Measurements from ENCODE around the gene MED14. TPM values are rescaled to one million over a fixed set of nuclear protein-coding genes. Genes with fewer than 3 reads are reported as not detected.

Gene MED14
- total and polyA plus RNA-seq, 11 donors: 9.8 to 40.9 (median 25.8) TPM

DNA sequence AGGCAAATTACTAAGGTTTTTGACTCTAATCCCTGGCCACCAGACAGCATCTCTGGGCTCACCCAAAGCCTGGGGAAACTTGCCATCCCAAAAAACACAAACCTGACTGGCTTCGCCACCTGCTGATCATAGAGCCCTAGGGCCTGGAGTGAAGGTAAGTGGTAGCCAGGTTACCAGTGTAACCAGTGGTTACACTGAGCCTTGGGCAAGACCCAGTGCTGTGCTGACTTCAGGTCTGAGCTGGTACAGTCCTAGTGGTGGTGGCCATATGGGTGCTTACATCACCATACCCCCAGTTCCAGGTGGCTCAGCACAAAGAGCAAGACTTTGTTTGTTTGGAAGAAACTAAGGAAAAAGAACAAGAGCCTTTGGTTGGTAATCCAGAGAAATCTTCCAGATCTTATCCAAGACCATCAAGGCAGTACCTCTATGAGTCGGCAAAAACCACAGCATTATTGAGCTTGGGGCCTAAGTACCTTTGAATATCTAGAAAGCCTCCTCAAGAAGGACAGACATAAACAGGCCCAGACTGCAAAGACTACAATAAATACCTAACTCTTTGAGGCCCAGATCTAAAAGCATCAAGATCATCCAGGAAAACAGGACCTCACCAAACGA is 13.7 kb downstream of the MED14 start:
- H3K4me3 ChIP-seq: no peak overlapping the region
- H3K27ac ChIP-seq: no peak overlapping the region
- DNase-seq (no peak), ATAC-seq (no peak)
- WGBS, 4 donors: 73 to 95% (median 93%) methylated on average over 3 of the region's 3 CpGs
- no peaks in the 10 kb centered on the region for H3K27me3 ChIP-seq
- H3K4me1 ChIP-seq: peaks cover 0 to 3% (median 0%) of the 10 kb centered on the region in 12 donors
- TF ChIP-seq, protein P1, sequence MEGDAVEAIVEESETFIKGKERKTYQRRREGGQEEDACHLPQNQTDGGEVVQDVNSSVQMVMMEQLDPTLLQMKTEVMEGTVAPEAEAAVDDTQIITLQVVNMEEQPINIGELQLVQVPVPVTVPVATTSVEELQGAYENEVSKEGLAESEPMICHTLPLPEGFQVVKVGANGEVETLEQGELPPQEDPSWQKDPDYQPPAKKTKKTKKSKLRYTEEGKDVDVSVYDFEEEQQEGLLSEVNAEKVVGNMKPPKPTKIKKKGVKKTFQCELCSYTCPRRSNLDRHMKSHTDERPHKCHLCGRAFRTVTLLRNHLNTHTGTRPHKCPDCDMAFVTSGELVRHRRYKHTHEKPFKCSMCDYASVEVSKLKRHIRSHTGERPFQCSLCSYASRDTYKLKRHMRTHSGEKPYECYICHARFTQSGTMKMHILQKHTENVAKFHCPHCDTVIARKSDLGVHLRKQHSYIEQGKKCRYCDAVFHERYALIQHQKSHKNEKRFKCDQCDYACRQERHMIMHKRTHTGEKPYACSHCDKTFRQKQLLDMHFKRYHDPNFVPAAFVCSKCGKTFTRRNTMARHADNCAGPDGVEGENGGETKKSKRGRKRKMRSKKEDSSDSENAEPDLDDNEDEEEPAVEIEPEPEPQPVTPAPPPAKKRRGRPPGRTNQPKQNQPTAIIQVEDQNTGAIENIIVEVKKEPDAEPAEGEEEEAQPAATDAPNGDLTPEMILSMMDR (IDR thresholded peaks at IDR 0.05): no peak
- no peak for TF ChIP-seq POLR2A (IDR thresholded peaks at IDR 0.05)
- H3K9me3 ChIP-seq: no peaks in the 10 kb centered on the region
- intact Hi-C loops (cut with DNase I): no loop called here
- H3K36me3 ChIP-seq: peaks cover 0 to 37% (median 15%) of the 10 kb centered on the region in 9 donors

DNA sequence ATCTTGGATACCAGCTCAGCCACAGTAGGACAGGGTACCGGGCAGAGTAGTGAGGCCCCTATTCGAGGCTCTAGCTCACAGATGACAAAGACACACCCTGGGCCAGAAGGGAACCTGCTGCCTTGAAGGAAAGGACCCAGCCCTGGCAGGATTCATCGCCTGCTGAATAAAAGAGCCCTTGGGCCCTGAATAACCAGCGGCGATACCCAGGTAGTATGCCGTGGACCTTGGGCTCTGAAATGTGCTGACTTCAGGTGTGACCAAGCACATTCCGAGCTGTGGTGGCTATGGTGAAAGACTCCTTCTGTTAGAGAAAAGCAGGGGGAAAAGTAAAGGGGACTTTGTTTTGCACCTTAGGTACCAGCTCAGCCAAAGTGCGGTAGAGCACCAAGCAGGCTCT is 14.6 kb downstream of the MED14 start:
- WGBS, 4 donors: 90 to 98% (median 98%) methylated on average over 6 to 8 of the region's 8 CpGs
- ATAC-seq: no peak
- intact Hi-C loops (cut with DNase I): no loop called here
- TF ChIP-seq, protein P1 (IDR thresholded peaks at IDR 0.05): no peak
- TF ChIP-seq POLR2A (IDR thresholded peaks at IDR 0.05): no peak
- H3K27me3 ChIP-seq: no peaks in the 10 kb centered on the region
- no peak overlapping the region for H3K4me3 ChIP-seq
- no peak for DNase-seq
- no peak overlapping the region for H3K27ac ChIP-seq
- H3K9me3 ChIP-seq: no peaks in the 10 kb centered on the region
- peaks cover 0 to 31% (median 11%) of the 10 kb centered on the region in 9 donors for H3K36me3 ChIP-seq
- peaks cover 0 to 3% (median 0%) of the 10 kb centered on the region in 12 donors for H3K4me1 ChIP-seq

DNA sequence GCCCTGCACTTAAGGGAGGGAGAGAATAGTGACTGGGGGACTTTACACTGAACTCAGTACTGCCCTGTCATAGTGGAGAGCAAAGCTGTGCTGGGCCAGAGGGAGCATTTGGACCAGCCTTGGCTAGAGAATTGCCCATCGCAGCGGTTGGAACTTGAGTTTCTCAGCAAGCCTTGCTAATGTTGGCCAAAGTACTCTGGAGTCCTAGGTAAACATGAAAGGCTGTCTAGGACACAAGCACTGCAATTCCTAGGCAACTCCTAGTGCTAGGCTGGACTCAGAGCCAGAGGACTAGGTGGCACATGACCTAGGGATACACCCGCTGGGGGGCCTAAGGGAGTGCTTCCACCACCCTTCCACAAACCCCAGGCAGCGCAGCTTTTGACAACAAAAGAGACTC is 15.0 kb downstream of the MED14 start:
- intact Hi-C loops (cut with DNase I): no loop called here
- Histone ChIP-seq H3K4me1 (peaks cover 0 to 3% (median 0%) of the 10 kb centered on the region in 12 donors), H3K36me3 (peaks cover 0 to 27% (median 7%) of the 10 kb centered on the region in 9 donors), H3K27me3 (no peaks in the 10 kb centered on the region), H3K4me3 (no peak overlapping the region), H3K27ac (no peak overlapping the region), H3K9me3 (no peaks in the 10 kb centered on the region)
- DNase-seq (no peak), ATAC-seq (no peak)
- WGBS, 4 donors: 76 to 99% (median 90%) methylated on average over 2 to 4 of the region's 4 CpGs
- TF ChIP-seq, protein P1 (IDR thresholded peaks at IDR 0.05): no peak
- no peak for TF ChIP-seq POLR2A (IDR thresholded peaks at IDR 0.05)

DNA sequence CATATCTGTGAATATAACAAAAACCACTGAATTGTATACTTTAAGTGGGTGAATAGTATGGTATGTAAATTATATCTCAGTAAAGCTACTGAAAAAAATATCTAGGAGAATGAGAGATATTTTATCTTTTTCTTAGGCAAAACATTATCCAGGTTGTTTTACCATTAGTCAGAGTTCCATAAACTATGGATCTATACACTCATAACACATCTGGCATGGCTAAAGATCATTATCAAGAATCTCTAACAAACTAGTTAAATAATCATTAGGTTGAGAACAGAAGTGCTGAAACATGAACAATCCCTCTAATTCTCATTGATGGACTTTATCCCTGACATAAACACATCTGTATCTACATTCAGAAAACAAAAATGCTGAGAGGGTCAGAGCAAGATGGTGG is 15.6 kb downstream of the MED14 start:
- Histone ChIP-seq H3K27me3 (peaks cover 0 to 2% (median 0%) of the 10 kb centered on the region in 9 donors), H3K36me3 (peaks cover 0 to 23% (median 6%) of the 10 kb centered on the region in 9 donors), H3K9me3 (no peaks in the 10 kb centered on the region), H3K4me3 (no peak overlapping the region), H3K4me1 (peaks cover 0 to 3% (median 0%) of the 10 kb centered on the region in 12 donors), H3K27ac (no peak overlapping the region)
- ATAC-seq (no peak), DNase-seq (no peak)
- TF ChIP-seq, protein P1 (IDR thresholded peaks at IDR 0.05): no peak
- no peak for TF ChIP-seq POLR2A (IDR thresholded peaks at IDR 0.05)
- intact Hi-C loops (cut with DNase I): loop anchor here in 1 of 10 donors (10.0 kb wide), 1 partner anchor 55 kb away; no protein-coding TSS in a partner anchor
